Stomach (tissue), 4 donors: Measurements from ENCODE around the gene LAMC2.

Source experiments
- EP300 ChIP-seq: sonication (generic); formaldehyde crosslinking; IDR thresholded peaks from one replicate; pipeline ENCODE4 v1.6.1; 2017; ENCODE audit warnings: antibody characterized with exemption
- TF ChIP-seq, protein P1 (sequence below), 7 experiments: fragments of 450-650 bp in 4 of 7; fragments of 200-600 bp in 3 of 7; sonication (generic) in 3 of 7; IDR thresholded peaks; one replicate each; pipeline ENCODE4 v1.5.1; 2016 to 2019; ENCODE audit warnings: antibody characterized with exemption in 7 of 7, control low read depth in 2 of 7, mild to moderate bottlenecking in 1 of 7

DNA sequence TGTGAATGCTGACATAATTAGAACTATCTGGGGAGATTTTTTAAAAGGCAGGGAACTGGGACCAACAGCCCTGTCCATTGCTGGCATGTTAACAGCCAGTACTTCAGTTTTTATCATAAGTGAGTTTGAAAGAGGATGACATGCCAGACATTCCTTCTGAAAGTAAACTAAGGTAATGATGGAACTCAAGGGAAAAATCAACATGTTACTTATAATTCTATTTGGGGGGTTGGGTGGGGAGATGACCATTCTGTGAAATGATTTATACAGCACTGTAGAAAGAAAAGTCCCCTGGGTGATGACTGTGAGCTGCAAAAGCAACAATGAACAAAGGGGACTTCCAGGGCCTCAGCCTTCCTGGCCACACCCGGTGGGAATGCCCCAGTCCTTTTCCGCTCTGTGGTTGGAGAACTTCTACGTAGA is 5.4 kb upstream of the LAMC2 start:
- no peak for TF ChIP-seq EP300
- TF ChIP-seq, protein P1, sequence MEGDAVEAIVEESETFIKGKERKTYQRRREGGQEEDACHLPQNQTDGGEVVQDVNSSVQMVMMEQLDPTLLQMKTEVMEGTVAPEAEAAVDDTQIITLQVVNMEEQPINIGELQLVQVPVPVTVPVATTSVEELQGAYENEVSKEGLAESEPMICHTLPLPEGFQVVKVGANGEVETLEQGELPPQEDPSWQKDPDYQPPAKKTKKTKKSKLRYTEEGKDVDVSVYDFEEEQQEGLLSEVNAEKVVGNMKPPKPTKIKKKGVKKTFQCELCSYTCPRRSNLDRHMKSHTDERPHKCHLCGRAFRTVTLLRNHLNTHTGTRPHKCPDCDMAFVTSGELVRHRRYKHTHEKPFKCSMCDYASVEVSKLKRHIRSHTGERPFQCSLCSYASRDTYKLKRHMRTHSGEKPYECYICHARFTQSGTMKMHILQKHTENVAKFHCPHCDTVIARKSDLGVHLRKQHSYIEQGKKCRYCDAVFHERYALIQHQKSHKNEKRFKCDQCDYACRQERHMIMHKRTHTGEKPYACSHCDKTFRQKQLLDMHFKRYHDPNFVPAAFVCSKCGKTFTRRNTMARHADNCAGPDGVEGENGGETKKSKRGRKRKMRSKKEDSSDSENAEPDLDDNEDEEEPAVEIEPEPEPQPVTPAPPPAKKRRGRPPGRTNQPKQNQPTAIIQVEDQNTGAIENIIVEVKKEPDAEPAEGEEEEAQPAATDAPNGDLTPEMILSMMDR (IDR thresholded peaks at IDR 0.05) = no peak
